Measurements from ENCODE around the gene KIAA0825.

The KIAA0825 gene

DNA sequence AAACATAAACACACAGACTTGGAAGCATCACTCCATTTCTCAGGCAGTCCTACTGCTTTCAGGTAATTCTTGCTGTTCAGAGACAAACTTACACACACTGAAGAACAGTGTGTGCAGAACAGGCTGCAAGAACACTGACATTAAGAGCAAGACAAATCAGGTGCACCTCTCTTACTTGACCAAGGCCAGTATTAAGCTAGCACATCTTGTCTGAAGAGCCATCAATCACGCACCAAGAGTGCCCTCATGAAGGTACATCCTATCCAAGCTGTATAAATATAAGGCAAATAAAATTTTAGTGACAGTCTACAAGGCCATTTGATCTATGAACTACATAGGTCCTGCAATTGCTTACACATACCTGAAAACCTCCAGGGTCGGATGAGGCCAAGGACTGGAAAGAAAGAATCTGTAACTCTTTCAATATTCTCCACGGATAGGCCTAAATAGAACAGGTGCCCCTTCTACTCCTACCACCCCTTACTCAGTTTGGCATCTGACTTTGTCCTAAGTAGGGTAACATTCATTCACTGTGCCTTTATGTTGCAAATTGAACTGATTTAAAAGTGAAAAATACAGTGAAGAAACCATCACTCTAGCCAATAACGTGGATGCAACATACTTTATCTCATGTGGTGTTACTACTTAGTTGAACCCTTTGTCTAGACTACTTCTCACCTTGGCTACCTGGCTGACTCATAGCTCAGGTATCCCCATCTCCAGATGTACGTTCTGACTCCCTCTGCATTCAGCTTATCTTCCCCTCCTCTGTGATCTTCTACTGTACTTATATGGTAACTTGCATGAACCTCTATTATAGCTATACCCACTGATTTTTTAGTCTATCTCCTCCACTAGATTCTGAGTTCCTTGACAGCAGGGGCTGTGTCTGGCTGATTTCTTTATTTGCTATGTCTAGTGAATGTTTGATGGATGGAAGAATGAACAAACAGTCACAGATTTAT lies 256.3 kb downstream of the KIAA0825 start:
- TF ChIP-seq, protein P1, sequence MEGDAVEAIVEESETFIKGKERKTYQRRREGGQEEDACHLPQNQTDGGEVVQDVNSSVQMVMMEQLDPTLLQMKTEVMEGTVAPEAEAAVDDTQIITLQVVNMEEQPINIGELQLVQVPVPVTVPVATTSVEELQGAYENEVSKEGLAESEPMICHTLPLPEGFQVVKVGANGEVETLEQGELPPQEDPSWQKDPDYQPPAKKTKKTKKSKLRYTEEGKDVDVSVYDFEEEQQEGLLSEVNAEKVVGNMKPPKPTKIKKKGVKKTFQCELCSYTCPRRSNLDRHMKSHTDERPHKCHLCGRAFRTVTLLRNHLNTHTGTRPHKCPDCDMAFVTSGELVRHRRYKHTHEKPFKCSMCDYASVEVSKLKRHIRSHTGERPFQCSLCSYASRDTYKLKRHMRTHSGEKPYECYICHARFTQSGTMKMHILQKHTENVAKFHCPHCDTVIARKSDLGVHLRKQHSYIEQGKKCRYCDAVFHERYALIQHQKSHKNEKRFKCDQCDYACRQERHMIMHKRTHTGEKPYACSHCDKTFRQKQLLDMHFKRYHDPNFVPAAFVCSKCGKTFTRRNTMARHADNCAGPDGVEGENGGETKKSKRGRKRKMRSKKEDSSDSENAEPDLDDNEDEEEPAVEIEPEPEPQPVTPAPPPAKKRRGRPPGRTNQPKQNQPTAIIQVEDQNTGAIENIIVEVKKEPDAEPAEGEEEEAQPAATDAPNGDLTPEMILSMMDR (IDR thresholded peaks at IDR 0.05): no peak

DNA sequence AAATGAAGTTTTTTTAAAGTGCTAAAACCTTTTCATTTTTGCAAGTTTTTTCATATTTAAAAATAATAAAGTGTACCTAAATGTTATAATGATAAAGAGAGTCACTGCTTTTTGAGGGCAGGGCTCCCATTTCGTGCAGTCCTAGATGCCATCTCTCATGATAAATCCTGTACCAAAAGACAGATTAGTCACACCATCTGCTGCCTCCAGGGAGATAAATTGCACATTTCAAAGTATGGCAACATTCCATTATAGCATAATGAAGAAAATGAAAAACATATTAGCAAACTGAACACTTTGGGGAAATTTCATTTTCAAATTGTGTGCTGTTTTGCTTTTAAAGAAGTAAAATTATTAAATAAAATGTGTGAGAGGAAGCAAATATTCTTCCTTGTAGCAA lies 257.2 kb downstream of the KIAA0825 start:
- TF ChIP-seq, protein P1 (IDR thresholded peaks at IDR 0.05): no peak

DNA sequence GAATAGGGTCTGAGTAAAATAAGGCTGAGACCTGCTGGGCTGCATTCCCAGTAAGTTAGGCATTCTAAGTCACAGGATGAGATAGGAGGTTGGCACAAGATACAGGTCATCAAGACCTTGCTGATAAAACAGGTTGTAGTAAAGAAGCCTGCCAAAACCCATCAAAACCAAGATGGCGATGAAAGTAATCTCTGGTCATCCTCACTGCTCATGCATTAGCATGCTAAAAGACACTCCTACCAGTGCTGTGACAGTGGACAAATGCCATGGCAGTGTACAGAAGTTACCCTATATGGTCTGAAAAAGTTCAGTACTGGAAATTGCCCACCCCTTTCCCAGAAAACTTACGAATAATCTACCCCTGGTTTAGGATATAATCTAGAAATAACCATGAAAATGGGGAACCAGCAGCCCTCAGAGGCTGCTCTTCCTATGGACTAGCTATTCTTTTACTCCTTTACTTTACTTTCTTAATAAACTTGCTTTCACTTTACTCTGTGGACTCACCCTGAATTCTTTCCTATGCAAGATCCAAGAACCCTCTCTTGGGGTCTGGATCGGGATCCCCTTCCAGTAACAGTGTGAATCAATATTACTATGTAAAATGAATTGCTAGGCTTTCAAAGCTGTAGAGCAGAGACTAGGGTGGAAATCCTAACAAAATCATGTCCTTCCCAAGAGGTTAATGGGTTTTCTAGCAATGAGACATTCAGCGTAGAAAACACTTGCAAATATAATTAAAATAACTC lies 257.8 kb downstream of the KIAA0825 start:
- TF ChIP-seq, protein P1 (IDR thresholded peaks at IDR 0.05): no peak

DNA sequence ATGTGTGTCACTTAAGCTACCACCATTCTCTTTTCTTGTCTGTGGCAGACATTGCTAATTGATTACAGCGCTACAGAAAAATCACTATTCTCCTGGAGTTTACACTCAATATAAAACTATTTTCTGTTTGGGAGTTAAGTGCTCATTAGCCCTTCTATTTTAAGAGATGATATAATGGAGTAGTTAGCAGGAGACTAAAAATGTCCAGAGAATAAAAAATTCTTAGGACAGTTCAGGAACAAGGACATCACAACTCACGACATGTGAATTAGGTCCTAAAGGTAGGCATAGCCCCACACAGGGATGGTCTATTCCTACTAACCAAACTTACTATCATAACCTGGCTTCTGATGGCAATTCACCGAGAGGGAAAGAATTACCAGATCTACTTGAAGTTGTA lies 258.5 kb downstream of the KIAA0825 start:
- TF ChIP-seq, protein P1 (IDR thresholded peaks at IDR 0.05): no peak

DNA sequence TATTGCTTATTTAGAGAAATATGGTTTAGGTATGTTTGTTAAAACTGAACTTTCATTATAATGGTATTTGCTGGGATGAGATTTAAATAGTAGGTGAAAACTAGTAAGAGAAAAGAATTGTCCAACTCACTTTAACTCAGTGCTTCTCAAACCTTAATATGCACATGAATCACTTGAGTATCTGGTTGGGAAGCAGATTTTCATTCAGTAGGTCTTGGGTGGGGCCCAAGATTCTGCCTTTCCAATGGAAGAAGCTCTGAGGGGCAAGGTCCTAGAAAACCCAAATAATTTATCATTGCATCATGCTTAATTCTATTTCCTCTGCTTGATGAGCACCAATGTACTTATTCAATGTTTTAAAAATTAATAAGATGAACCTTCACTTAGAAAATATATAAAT lies 262.6 kb downstream of the KIAA0825 start:
- TF ChIP-seq, protein P1 (IDR thresholded peaks at IDR 0.05): no peak

DNA sequence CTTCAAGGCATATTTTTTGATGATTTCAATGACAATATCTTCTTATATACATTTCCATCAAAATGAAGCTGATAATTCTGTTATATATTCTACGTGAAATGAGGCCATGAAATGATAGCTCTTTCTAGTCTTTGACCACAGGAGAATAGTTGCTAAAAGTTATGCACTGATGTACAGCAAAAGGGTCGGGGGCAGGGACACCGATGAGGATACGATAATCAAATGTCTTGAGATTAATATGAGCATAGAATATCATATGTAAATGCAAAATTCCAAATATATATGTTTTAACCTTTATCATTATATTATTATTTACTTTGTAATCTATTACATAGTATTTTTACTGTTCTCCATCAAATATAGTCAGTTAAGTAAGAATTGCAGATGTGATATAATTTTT lies 264.8 kb downstream of the KIAA0825 start:
- TF ChIP-seq, protein P1 (IDR thresholded peaks at IDR 0.05): no peak

DNA sequence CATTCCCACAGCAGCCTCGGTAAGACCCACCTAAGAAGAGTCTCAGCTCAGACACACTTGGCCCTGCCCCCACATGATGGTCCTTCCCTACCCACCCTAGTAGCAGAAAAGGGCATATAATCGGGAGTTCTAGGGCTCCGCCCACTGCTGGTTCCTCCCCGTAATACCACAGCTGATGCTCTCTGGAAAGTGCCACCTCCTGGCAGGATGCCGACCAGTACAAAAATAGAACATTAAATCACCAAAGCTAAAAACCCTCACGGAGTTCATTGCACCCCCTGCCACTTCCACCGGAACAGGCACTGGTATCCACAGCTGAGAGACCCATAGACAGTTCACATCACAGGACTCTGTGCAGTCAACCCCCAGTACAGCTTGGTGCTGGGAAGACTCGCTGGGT lies 271.3 kb downstream of the KIAA0825 start:
- TF ChIP-seq, protein P1 (IDR thresholded peaks at IDR 0.05): no peak
